ENCODE measurements around the gene RGS16. TPM values are rescaled to one million over a fixed set of nuclear protein-coding genes. Genes with fewer than 3 reads are reported as not detected.

RGS16 gene
- total and polyA plus RNA-seq, 2 donors (not counting 3 experiments of a cell fraction or from before 2014, with no cell fraction given), result not detected

- no peaks in the 10 kb centered on the region for H3K9me3 ChIP-seq (replicated peaks; ENCODE audit: control insufficient read depth, insufficient read depth, low read length)
- no peaks in the 10 kb centered on the region for H3K36me3 ChIP-seq (ENCODE audit: control insufficient read depth in 2 of 2, extremely low read depth in 1 of 2, insufficient read depth in 2 of 2, low read length in 2 of 2)
- intact Hi-C loops (cut with micrococcal nuclease), result no loop called here
- FAIRE-seq, result no peak
- no peak for DNase-seq (ENCODE audit: low read depth, low spot score)
- dilution Hi-C loops (cut with MboI; ENCODE audit: extremely low pct_ligation_motif_present, low sequenced_read_pairs), result no loop called here
- no peak overlapping the region for H3K4me3 ChIP-seq (replicated peaks in 1 of 3; ENCODE audit: insufficient read depth in 1 of 3, low read depth in 1 of 3, low read length in 3 of 3)
- no TSS peak for BruUV-seq (replicated peaks)
- no peaks in the 10 kb centered on the region for H3K4me1 ChIP-seq (ENCODE audit: control insufficient read depth, extremely low read depth, insufficient read depth, low read length)
- no peak overlapping the region for H2AFZ ChIP-seq (ENCODE audit: low read depth, low read length)
- no peak overlapping the region for H3K9ac ChIP-seq (replicated peaks; ENCODE audit: extremely low read depth, insufficient read depth, low read length)
- CTCF ChIA-PET, result no interaction called here
- no peaks in the 10 kb centered on the region for H4K20me1 ChIP-seq (replicated peaks; ENCODE audit: control insufficient read depth, extremely low read depth, insufficient read depth, low read length)
- H3K9me1 ChIP-seq (replicated peaks; ENCODE audit: control insufficient read depth, extremely low read depth, insufficient read depth, low read length), result no peaks in the 10 kb centered on the region
- TF ChIP-seq POLR2A (IDR thresholded peaks at IDR 0.05; ENCODE audit: low read depth, low read length), result no peak
- TF ChIP-seq JUN (IDR thresholded peaks at IDR 0.05; ENCODE audit: borderline replicate concordance, insufficient read depth, insufficient read length, low read depth), result no peak
- no peak for TF ChIP-seq GATA2 (IDR thresholded peaks at IDR 0.05; ENCODE audit: insufficient read depth, insufficient read length, low read depth, low read length)
- H3K4me2 ChIP-seq (ENCODE audit: insufficient read depth, low read length), result no peak overlapping the region
- POLR2A ChIA-PET, result no interaction called here
- no peaks in the 10 kb centered on the region for H3K79me2 ChIP-seq (ENCODE audit: control insufficient read depth, insufficient read depth, low read length)
- H3K27ac ChIP-seq (ENCODE audit: insufficient read depth, low read depth, low read length), result no peak overlapping the region
- no peaks in the 10 kb centered on the region for H3K27me3 ChIP-seq (ENCODE audit: control insufficient read depth in 2 of 2, insufficient read depth in 2 of 2, low read length in 2 of 2)
Measured at GRCh38 chr1:182653986-182654385, 49.8 kb upstream of the RGS16 start.

GRCh38 chr1:182652933-182653332 lies 48.7 kb upstream of the RGS16 start:
- dilution Hi-C loops (cut with MboI; ENCODE audit: extremely low pct_ligation_motif_present, low sequenced_read_pairs) (no loop called here), intact Hi-C loops (cut with micrococcal nuclease) (no loop called here)
- CTCF ChIA-PET, result no interaction called here
- Histone ChIP-seq H3K9ac (replicated peaks; ENCODE audit: extremely low read depth, insufficient read depth, low read length) (no peak overlapping the region), H3K79me2 (ENCODE audit: control insufficient read depth, insufficient read depth, low read length) (no peaks in the 10 kb centered on the region), H3K27me3 (ENCODE audit: control insufficient read depth in 2 of 2, insufficient read depth in 2 of 2, low read length in 2 of 2) (no peaks in the 10 kb centered on the region), H3K9me1 (replicated peaks; ENCODE audit: control insufficient read depth, extremely low read depth, insufficient read depth, low read length) (no peaks in the 10 kb centered on the region), H4K20me1 (replicated peaks; ENCODE audit: control insufficient read depth, extremely low read depth, insufficient read depth, low read length) (no peaks in the 10 kb centered on the region), H3K4me1 (ENCODE audit: control insufficient read depth, extremely low read depth, insufficient read depth, low read length) (no peaks in the 10 kb centered on the region), H3K4me3 (replicated peaks in 1 of 3; ENCODE audit: insufficient read depth in 1 of 3, low read depth in 1 of 3, low read length in 3 of 3) (no peak overlapping the region), H3K36me3 (ENCODE audit: control insufficient read depth in 2 of 2, extremely low read depth in 1 of 2, insufficient read depth in 2 of 2, low read length in 2 of 2) (no peaks in the 10 kb centered on the region), H3K4me2 (ENCODE audit: insufficient read depth, low read length) (no peak overlapping the region), H3K27ac (ENCODE audit: insufficient read depth, low read depth, low read length) (no peak overlapping the region), H2AFZ (ENCODE audit: low read depth, low read length) (no peak overlapping the region), H3K9me3 (replicated peaks; ENCODE audit: control insufficient read depth, insufficient read depth, low read length) (no peaks in the 10 kb centered on the region)
- no peak for TF ChIP-seq MYC (IDR thresholded peaks at IDR 0.05; ENCODE audit: low read depth, low read length)
- TF ChIP-seq JUN (IDR thresholded peaks at IDR 0.05; ENCODE audit: borderline replicate concordance, insufficient read depth, insufficient read length, low read depth), result no peak
- TF ChIP-seq CTCF (IDR thresholded peaks at IDR 0.05; ENCODE audit: extremely low read depth in 1 of 2, insufficient read depth in 1 of 2, low read depth in 1 of 2, low read length in 2 of 2), result no peak
- TF ChIP-seq POLR2A (IDR thresholded peaks at IDR 0.05; ENCODE audit: low read depth, low read length), result no peak
- TF ChIP-seq FOS (IDR thresholded peaks at IDR 0.05; ENCODE audit: borderline replicate concordance, insufficient read depth, low read length), result no peak
- no peak for TF ChIP-seq POLR2AphosphoS5 (IDR thresholded peaks at IDR 0.05; ENCODE audit: insufficient read depth, low read depth, low read length)
- no peak for TF ChIP-seq EZH2 (IDR thresholded peaks at IDR 0.05; ENCODE audit: borderline replicate concordance, low read depth, low read length, severe bottlenecking)
- no peak for TF ChIP-seq MAX (IDR thresholded peaks at IDR 0.05; ENCODE audit: insufficient read depth, insufficient read length)
- no peak for TF ChIP-seq GATA2 (IDR thresholded peaks at IDR 0.05; ENCODE audit: insufficient read depth, insufficient read length, low read depth, low read length)
- DNase-seq (ENCODE audit: low read depth, low spot score) (no peak), FAIRE-seq (no peak)
- POLR2A ChIA-PET, result no interaction called here
- no TSS peak for BruUV-seq (replicated peaks)
